ENCODE results near the gene FSD2.

FSD2 gene

GRCh38 chr15:82805994-82806406 is at the start of gene FSD2:
TSS of gene FSD2 (minus strand) at chr15:82806069. CDS start at chr15:82787390, 18,679 bp downstream.
- H3K27me3 ChIP-seq (ENCODE audit: control insufficient read depth in 1 of 2, insufficient read depth in 2 of 2, low read length in 2 of 2) = no peaks in the 10 kb centered on the region
- no peaks in the 10 kb centered on the region for H3K36me3 ChIP-seq (ENCODE audit: control insufficient read depth in 2 of 2, insufficient read depth in 2 of 2, low read length in 2 of 2)
- H3K4me3 ChIP-seq (ENCODE audit: low read length in 2 of 2) = no peak within 1 kb of the TSS
- H3K4me1 ChIP-seq (ENCODE audit: control insufficient read depth, insufficient read depth, low read length) = peaks cover 2% of the 10 kb centered on the region
- H3K27ac ChIP-seq (ENCODE audit: low read length) = no peak within 1 kb of the TSS
- no peak within 1 kb of the TSS for H3K9ac ChIP-seq (ENCODE audit: low read length in 2 of 2)
- no peaks in the 10 kb centered on the region for H3K9me3 ChIP-seq (ENCODE audit: control insufficient read depth in 2 of 2, low read length in 2 of 2)

DNA sequence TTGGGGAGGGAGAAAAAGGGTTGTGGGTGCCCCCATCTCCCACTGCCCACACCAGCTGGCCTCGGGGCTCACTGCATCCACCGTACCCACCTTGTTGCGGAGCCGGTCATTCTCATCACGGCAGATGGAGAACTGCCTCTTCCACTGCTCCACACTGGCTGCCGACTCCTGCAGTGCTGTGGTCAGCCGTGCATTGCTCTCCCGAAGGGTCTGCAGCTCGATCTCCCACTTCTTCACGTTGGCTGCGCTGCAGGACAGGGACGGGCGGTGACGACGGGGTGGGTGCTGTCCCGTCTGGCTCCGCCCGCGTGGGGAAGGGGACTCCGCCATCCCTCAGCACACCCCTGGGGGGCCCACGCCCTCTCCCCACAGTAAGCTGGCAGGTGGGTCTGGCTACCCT is 48.7 kb upstream of the FSD2 start:
- no peak overlapping the region for H3K9ac ChIP-seq (ENCODE audit: low read length in 2 of 2)
- H3K36me3 ChIP-seq (ENCODE audit: control insufficient read depth in 2 of 2, insufficient read depth in 2 of 2, low read length in 2 of 2) = peaks cover 0 to 8% of the 10 kb centered on the region in 2 donors
- no peaks in the 10 kb centered on the region for H3K9me3 ChIP-seq (ENCODE audit: control insufficient read depth in 2 of 2, low read length in 2 of 2)
- H3K4me3 ChIP-seq (ENCODE audit: low read length in 2 of 2) = no peak overlapping the region
- no peak overlapping the region for H3K27ac ChIP-seq (ENCODE audit: low read length)
- H3K27me3 ChIP-seq (ENCODE audit: control insufficient read depth in 1 of 2, insufficient read depth in 2 of 2, low read length in 2 of 2) = no peaks in the 10 kb centered on the region
- peaks cover 6% of the 10 kb centered on the region for H3K4me1 ChIP-seq (ENCODE audit: control insufficient read depth, insufficient read depth, low read length)

GRCh38 chr15:82852941-82853561 is 47.2 kb upstream of the FSD2 start:
- no peak overlapping the region for H3K27ac ChIP-seq (ENCODE audit: low read length)

DNA sequence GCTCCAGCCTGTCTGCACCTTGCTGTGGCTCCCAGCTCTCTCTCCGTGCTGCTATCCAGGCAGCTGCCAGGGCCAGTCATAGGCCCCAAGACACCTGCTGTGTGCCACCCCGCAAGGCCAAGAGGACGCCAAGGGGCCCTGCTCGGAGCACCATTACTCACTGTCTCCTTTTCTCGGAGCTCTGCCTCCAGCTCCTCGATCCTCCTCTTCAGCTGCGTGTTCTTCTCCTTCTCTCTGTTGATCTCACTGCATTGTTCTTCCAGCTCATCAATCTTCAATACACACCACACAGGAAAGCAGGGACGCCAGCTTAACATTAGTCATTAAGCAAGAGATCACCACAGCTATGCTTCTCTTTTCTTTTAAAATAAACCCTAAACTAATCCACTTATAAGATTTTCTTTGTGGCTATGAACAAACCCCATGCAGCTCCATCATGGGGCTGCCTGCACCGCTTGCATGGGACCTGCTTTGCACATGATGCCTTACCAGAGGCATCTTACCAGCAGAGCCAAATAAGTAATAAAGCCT is 46.2 kb upstream of the FSD2 start:
- no peak overlapping the region for H3K27ac ChIP-seq (ENCODE audit: low read length)
- no peak overlapping the region for H3K4me3 ChIP-seq (ENCODE audit: low read length in 2 of 2)
- no peaks in the 10 kb centered on the region for H3K27me3 ChIP-seq (ENCODE audit: control insufficient read depth in 1 of 2, insufficient read depth in 2 of 2, low read length in 2 of 2)
- H3K4me1 ChIP-seq (ENCODE audit: control insufficient read depth, insufficient read depth, low read length) = peaks cover 10% of the 10 kb centered on the region
- no peak overlapping the region for H3K9ac ChIP-seq (ENCODE audit: low read length in 2 of 2)
- H3K9me3 ChIP-seq (ENCODE audit: control insufficient read depth in 2 of 2, low read length in 2 of 2) = no peaks in the 10 kb centered on the region
- peaks cover 0 to 8% of the 10 kb centered on the region in 2 donors for H3K36me3 ChIP-seq (ENCODE audit: control insufficient read depth in 2 of 2, insufficient read depth in 2 of 2, low read length in 2 of 2)

More at GRCh38 chr15:82852941-82853561, 47.2 kb upstream of the FSD2 start:
- Histone ChIP-seq H3K36me3 (ENCODE audit: control insufficient read depth in 2 of 2, insufficient read depth in 2 of 2, low read length in 2 of 2) (peaks cover 0 to 8% of the 10 kb centered on the region in 2 donors), H3K9ac (ENCODE audit: low read length in 2 of 2) (no peak overlapping the region), H3K4me3 (ENCODE audit: low read length in 2 of 2) (no peak overlapping the region), H3K27me3 (ENCODE audit: control insufficient read depth in 1 of 2, insufficient read depth in 2 of 2, low read length in 2 of 2) (no peaks in the 10 kb centered on the region), H3K4me1 (ENCODE audit: control insufficient read depth, insufficient read depth, low read length) (peaks cover 10% of the 10 kb centered on the region), H3K9me3 (ENCODE audit: control insufficient read depth in 2 of 2, low read length in 2 of 2) (no peaks in the 10 kb centered on the region)

DNA sequence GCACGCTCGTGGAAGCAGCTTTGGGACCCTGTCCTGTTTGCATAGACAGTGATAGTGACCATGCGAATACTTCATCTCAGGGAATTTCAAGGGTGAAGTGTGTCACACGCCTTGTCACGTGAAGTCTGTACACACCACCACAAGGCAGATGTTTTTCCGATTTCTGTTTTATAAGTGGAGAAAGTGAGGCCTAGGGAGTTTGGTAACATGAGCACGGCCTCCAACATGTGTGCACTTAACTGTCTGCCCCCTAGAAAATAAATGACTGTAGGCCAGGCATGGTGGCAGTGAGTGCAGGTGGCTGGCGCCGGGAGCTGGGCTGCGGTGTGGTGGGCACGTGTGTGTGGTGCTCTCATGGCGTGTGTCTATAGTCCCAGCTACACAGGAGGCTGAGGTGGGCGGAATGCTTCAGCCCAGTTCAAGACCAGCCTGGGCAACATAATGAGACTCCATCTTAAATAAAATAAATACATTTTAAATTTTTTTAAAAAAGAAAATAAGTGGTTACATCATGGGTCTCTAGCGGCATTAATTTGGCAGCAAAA is 45.5 kb upstream of the FSD2 start:
- Histone ChIP-seq H3K27ac (ENCODE audit: low read length) (no peak overlapping the region), H3K4me1 (ENCODE audit: control insufficient read depth, insufficient read depth, low read length) (peaks cover 10% of the 10 kb centered on the region), H3K4me3 (ENCODE audit: low read length in 2 of 2) (no peak overlapping the region), H3K27me3 (ENCODE audit: control insufficient read depth in 1 of 2, insufficient read depth in 2 of 2, low read length in 2 of 2) (no peaks in the 10 kb centered on the region), H3K9ac (ENCODE audit: low read length in 2 of 2) (no peak overlapping the region), H3K36me3 (ENCODE audit: control insufficient read depth in 2 of 2, insufficient read depth in 2 of 2, low read length in 2 of 2) (peaks cover 0 to 8% of the 10 kb centered on the region in 2 donors), H3K9me3 (ENCODE audit: control insufficient read depth in 2 of 2, low read length in 2 of 2) (no peaks in the 10 kb centered on the region)

GRCh38 chr15:82850731-82851130 is 44.9 kb upstream of the FSD2 start:
- Histone ChIP-seq H3K4me3 (ENCODE audit: low read length in 2 of 2) (no peak overlapping the region), H3K27me3 (ENCODE audit: control insufficient read depth in 1 of 2, insufficient read depth in 2 of 2, low read length in 2 of 2) (no peaks in the 10 kb centered on the region), H3K9ac (ENCODE audit: low read length in 2 of 2) (no peak overlapping the region), H3K4me1 (ENCODE audit: control insufficient read depth, insufficient read depth, low read length) (peaks cover 10% of the 10 kb centered on the region), H3K36me3 (ENCODE audit: control insufficient read depth in 2 of 2, insufficient read depth in 2 of 2, low read length in 2 of 2) (peaks cover 0 to 8% of the 10 kb centered on the region in 2 donors), H3K9me3 (ENCODE audit: control insufficient read depth in 2 of 2, low read length in 2 of 2) (no peaks in the 10 kb centered on the region), H3K27ac (ENCODE audit: low read length) (no peak overlapping the region)

DNA sequence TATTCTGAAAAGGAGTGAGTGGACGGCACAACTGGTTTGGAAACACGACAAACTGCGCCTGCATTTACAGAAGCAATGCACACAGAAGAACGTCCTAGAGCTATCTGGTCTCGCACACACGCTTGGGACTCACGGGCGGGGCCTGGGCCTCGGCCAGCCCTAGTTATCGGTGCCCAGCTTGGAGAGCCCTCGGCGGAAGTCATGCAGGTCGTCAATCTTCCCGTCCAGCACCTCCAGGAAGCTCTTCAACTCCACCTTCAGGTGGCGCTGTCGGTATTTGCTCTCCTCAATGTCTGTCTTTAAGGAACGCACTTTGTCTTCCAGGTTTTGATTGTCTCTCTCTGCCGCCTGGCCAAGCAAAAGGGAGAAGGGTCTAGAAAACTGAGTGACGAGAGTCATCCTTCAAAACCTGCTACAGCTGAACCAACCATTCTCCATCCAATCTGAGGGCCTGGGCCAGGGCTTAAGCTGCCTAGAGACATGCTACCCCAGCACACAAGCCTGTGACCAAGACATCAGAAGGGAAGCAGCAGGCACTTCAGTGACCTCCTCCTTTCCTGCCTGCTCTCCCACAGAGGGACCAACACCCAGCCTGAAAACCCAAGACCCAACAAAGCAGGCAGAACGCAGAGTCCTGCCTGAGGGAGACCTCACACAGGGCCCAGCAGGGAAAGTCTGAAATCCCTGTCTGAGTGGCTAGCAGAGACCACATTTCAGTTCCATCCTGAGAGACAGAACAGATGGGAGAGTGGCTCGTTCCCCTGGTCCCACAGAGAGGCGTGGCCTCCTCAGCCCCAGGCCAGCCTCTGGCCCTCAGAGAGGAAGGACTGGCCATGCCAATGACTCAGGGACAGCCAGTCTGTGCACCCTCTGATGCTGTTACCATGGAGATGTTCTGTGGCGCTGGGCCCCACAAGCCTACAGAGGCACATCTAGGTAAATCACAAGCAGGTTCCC is 44.0 kb upstream of the FSD2 start:
- Histone ChIP-seq H3K4me1 (ENCODE audit: control insufficient read depth, insufficient read depth, low read length) (peaks cover 10% of the 10 kb centered on the region), H3K4me3 (ENCODE audit: low read length in 2 of 2) (peak overlapping the region in 1 of 2 donors; percentile 58), H3K36me3 (ENCODE audit: control insufficient read depth in 2 of 2, insufficient read depth in 2 of 2, low read length in 2 of 2) (peaks cover 0 to 8% of the 10 kb centered on the region in 2 donors), H3K27me3 (ENCODE audit: control insufficient read depth in 1 of 2, insufficient read depth in 2 of 2, low read length in 2 of 2) (no peaks in the 10 kb centered on the region), H3K27ac (ENCODE audit: low read length) (peak overlapping the region; percentile 49), H3K9ac (ENCODE audit: low read length in 2 of 2) (peak overlapping the region; percentile 47 to 62), H3K9me3 (ENCODE audit: control insufficient read depth in 2 of 2, low read length in 2 of 2) (no peaks in the 10 kb centered on the region)

DNA sequence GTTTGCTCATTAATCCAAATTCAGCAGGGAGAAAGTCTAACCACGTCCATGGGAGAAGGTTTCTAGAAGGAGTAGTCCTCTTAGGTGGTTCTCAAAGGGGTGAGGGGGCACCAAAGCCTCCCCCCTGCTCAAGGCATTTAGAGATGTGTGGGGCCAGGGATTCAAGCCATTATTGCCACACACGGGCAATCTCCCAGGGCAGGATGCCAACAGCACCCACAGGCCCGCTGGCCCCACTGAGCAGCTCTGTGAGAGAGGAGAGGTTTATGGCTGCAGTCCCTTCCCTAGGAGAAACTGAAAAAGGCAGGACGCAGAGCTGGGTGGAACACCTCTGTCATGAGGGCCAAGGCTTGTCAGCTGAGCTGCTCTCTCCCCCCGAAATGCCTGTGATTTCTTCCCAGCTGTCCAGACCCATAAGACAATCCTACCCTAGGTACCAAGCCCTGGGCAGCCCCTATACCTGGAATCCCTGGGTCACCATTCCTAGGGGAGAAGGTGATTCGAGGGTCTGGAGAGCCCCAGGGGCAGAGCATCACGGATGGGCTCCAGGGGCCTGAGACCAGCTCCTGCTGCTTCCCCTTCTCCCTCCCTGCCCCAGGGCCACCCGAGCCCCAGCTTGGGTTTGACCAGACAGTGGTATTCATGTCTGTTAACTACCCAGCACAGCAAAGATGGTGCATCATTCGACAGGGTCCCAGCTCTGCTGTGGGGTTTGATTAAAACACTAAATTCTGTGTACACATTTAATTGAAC is 42.5 kb upstream of the FSD2 start:
- Histone ChIP-seq H3K36me3 (ENCODE audit: control insufficient read depth in 2 of 2, insufficient read depth in 2 of 2, low read length in 2 of 2) (peaks cover 0 to 6% of the 10 kb centered on the region in 2 donors), H3K9ac (ENCODE audit: low read length in 2 of 2) (no peak overlapping the region), H3K4me3 (ENCODE audit: low read length in 2 of 2) (no peak overlapping the region), H3K4me1 (ENCODE audit: control insufficient read depth, insufficient read depth, low read length) (peaks cover 10% of the 10 kb centered on the region), H3K27ac (ENCODE audit: low read length) (no peak overlapping the region), H3K9me3 (ENCODE audit: control insufficient read depth in 2 of 2, low read length in 2 of 2) (no peaks in the 10 kb centered on the region), H3K27me3 (ENCODE audit: control insufficient read depth in 1 of 2, insufficient read depth in 2 of 2, low read length in 2 of 2) (no peaks in the 10 kb centered on the region)

GRCh38 chr15:82847703-82848102 is 41.8 kb upstream of the FSD2 start:
- peaks cover 0 to 3% of the 10 kb centered on the region in 2 donors for H3K36me3 ChIP-seq (ENCODE audit: control insufficient read depth in 2 of 2, insufficient read depth in 2 of 2, low read length in 2 of 2)

GRCh38 chr15:82846621-82847020 is 40.8 kb upstream of the FSD2 start:
- Histone ChIP-seq H3K4me1 (ENCODE audit: control insufficient read depth, insufficient read depth, low read length) (peaks cover 10% of the 10 kb centered on the region), H3K27me3 (ENCODE audit: control insufficient read depth in 1 of 2, insufficient read depth in 2 of 2, low read length in 2 of 2) (no peaks in the 10 kb centered on the region), H3K9ac (ENCODE audit: low read length in 2 of 2) (no peak overlapping the region), H3K4me3 (ENCODE audit: low read length in 2 of 2) (no peak overlapping the region), H3K27ac (ENCODE audit: low read length) (no peak overlapping the region), H3K9me3 (ENCODE audit: control insufficient read depth in 2 of 2, low read length in 2 of 2) (no peaks in the 10 kb centered on the region), H3K36me3 (ENCODE audit: control insufficient read depth in 2 of 2, insufficient read depth in 2 of 2, low read length in 2 of 2) (no peaks in the 10 kb centered on the region)

More at GRCh38 chr15:82847703-82848102, 41.8 kb upstream of the FSD2 start:
- H3K4me1 ChIP-seq (ENCODE audit: control insufficient read depth, insufficient read depth, low read length) = peaks cover 10% of the 10 kb centered on the region
- H3K27ac ChIP-seq (ENCODE audit: low read length) = no peak overlapping the region
- no peaks in the 10 kb centered on the region for H3K9me3 ChIP-seq (ENCODE audit: control insufficient read depth in 2 of 2, low read length in 2 of 2)
- no peak overlapping the region for H3K9ac ChIP-seq (ENCODE audit: low read length in 2 of 2)
- H3K27me3 ChIP-seq (ENCODE audit: control insufficient read depth in 1 of 2, insufficient read depth in 2 of 2, low read length in 2 of 2) = no peaks in the 10 kb centered on the region
- H3K4me3 ChIP-seq (ENCODE audit: low read length in 2 of 2) = no peak overlapping the region
